Adipose tissue (tissue), 3 donors: ENCODE results near the gene ELF2. TPM values are rescaled to one million over a fixed set of nuclear protein-coding genes. Genes with fewer than 3 reads are reported as not detected.
"Not testable (repeated sequence)": the region's sequence is repeated elsewhere in the genome, so short reads cannot be mapped to it uniquely, and the experiment has no call there.

Source experiments
- H3K27ac ChIP-seq: one replicate; pipeline ENCODE4 v1.5.1; 2013; ENCODE audit warnings: low read depth, low read length
- WGBS, 3 donors: extraction: QIAGEN DNeasy Blood & Tissue Kit; methylation state at CpG; one replicate each; pipeline ENCODE4 v1.1.7; 2013; 5-methylcytosine and 5-hydroxymethylcytosine counted together
- polyA plus RNA-seq, 3 donors: library from polyadenylated mRNA; stranded (reverse); fragments of 200-250 nt; gene quantifications; one replicate each; pipeline ENCODE4 v1.2.3, GENCODE V29; 2013
- donor health status: healthy with polysubstance abuse.
- donor health status: Bipolar disorder and iron deficiency.
- donor health status: healthy.

ELF2 gene
- polyA plus RNA-seq, 3 donors: 11.8 to 17.0 (median 16.8) TPM

DNA sequence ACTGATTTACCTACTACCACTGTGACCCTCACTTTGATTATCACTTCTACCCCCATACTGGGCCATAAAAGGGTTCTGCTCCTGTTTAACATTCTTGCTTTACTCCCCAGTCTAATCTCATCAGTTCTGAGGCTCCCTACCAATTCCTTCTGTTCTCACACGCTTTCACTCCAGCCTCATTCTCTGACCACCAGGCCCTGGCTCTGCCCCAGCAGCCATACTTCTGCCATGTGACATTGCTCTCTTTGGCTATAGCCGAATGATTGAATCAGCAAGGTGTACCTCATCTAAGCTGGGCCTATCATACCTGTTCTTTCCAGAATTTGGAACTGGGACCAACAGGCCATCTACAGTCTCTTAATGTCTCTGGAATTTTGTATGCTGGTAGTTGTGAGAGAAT is 14.4 kb upstream of the ELF2 start:
- WGBS, 3 donors: 73 to 92% (median 74%) methylated on average over 2 of the region's 2 CpGs
- H3K27ac ChIP-seq: no peak overlapping the region

DNA sequence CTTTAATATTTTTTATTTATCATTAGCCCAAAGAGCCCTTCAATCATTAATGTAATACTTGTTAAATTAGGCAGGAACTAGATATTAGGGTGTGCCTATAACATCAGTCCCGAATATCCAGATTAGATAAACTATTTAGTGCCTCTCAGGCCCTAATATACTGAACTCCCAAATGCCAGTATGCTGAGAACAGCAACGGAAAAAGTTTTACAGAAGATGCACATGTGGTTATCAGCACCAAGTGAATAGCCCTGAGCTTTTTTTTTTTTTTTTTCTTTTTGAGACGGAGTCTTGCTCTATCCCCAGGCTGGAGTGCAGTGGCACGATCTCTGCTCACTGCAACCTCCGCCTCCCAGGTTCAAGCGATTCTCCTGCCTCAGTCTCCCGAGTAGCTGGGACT is 13.0 kb upstream of the ELF2 start:
- no peak overlapping the region for H3K27ac ChIP-seq
- 87 to 91% (median 89%) methylated on average over 7 of the region's 7 CpGs for WGBS, 3 donors

DNA sequence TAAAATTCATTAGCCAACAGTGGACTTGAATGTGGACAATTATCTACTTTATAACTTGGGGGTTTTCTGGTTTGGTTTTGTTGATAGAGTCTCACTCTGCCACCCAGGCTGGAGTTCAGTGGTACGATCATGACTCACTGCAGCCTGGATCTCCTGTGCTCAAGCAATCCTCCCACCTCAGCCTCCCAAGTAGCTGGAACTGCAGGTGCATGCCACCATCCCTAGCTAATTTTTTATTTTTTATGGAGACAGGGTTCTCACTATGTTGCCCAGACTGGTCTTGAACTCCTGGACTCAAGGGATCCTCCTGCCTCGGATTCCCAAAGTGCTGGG is 12.4 kb upstream of the ELF2 start:
- 73 to 84% (median 81%) methylated on average over 2 of the region's 2 CpGs for WGBS, 3 donors
- H3K27ac ChIP-seq: no peak overlapping the region

DNA sequence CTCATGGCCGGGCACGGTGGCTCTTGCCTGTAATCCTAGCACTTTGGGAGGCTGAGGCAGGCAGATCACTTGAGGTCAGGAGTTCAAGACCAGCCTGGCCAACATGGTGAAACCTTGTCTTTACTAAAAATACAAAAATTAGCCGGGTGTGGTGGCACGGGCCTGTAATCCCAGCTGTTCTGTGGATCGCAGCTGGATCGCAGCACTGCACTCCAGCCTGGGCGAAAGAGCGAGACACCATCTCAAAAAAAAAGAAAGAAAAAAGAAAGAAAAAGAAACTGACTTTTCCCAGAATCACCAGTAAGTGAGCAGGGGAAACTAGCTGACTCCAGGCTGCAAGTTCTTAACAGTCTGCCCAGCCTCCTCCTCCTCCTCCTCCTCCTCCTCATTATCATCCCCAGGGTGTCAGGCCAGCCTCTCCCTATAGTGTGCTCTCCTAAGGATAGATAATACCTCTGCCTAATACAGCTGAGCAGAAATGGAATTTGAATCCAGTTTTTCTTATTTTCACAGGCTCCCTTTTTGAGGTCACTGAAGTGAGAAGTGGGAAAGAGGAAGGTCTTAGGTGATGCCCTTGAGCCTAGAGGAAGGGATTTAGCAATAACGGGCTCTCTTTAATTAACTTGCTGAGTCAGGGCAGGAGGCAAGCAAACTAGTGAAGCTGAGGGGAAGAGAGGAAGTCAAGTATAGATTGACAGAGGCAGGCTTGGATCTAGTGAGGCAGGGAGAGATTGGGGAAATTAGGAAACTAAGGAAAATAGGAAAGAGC is 11.8 kb upstream of the ELF2 start:
- WGBS, 3 donors: 51 to 86% (median 53%) methylated on average over 9 of the region's 9 CpGs

DNA sequence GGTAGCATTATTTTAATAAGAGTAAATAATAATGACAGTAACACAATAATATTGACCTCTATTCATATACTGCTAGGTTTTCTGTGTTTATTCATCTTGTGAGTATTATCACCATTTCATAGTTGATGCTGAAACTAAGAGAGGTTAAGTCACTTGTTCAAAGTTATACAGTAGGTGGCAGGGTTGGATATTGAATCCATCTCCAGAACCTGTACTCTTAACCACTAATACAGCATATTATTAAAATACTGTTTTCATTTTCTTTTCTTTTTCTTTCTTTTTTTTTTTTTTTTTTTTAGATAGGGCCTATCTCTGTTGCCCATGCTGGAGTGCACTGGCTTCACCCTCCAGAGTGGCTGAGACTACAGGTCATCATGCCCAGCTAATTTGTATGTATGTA is 7.1 kb upstream of the ELF2 start:
- H3K27ac ChIP-seq: no peak overlapping the region

More for the DNA sequence above, 11.8 kb upstream of the ELF2 start:
- H3K27ac ChIP-seq: no peak overlapping the region

DNA sequence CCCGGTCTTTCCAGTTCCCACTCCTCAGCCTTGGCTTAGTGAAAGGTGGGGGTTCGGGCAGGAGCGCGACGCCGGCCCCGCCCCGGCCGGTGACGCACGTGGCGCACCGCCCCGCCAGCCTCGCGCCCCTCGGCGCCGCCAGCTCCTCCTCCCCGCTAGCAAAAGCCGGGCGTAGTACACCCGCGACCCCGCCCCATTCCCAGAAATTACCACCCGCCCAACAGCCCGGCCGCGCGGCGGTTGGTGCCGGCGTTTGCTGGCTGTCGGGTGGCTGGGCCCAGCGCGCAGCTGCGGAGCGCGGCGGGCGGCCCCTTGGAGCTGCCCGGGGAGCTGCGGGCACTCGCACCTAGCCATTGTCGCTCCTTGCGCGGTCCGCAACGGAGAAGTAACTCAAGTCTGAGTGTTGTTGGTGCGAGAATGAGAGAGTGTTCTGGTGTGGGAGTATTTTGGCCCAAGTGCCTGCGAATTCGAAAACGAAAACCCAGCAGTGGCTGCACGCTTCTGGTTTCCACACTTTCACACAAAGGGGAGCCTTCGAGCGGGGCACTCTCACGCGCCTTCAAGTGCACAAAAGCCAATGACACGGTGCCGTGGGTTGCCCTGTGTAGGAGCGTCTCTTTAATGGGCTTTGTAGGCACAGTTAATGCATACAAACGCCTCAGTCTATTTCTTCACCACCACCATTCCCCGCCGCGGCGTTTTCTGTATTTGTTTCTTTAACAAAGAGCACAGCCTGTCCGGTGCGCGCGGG is 1.0 kb upstream of the ELF2 start:
- 0 to 1% (median 0%) methylated on average over 69 to 70 of the region's 70 CpGs for WGBS, 3 donors
- H3K27ac ChIP-seq: peak overlapping the region; percentile 91

DNA sequence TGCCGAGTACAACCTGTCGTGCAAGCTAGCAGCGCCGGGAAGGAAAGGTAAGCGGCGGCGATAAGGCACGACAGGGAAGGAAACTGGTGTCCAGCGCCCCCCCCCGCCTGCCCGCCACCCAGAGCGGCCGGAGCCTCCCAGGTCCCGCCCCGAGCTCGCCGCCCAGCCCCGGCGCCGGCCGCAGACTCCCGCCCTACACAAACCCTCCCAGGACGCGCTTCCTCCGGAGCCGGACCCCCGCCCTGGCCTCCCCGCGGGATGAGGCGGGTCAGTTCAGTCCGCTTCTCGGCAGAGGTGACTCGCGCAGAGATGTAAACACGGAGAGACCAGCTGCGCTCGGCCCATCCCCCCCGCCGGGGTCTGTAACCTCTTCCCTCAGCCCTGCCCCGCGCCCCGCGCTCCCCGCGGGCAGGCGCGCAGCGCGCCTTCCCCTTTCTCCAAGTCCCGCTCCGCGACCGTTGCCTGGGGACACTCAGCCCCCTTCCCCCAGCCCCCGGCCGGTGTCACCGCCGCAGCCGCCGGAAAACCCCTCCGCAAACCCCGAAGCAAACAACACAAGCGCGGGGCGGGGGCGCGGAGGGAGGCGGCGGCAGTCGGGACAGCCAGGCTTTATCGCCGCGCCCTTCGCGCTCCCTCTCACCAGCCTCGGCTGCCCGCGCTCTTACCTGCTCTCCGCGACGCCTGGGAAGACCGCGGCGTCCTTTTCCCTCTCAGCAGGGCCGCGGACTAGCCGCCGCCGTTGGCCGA is 543 bp downstream of the ELF2 start:
- 1% methylated on average over 65 to 89 of the region's 89 CpGs for WGBS, 3 donors
- H3K27ac ChIP-seq: peak overlapping the region; percentile 100

DNA sequence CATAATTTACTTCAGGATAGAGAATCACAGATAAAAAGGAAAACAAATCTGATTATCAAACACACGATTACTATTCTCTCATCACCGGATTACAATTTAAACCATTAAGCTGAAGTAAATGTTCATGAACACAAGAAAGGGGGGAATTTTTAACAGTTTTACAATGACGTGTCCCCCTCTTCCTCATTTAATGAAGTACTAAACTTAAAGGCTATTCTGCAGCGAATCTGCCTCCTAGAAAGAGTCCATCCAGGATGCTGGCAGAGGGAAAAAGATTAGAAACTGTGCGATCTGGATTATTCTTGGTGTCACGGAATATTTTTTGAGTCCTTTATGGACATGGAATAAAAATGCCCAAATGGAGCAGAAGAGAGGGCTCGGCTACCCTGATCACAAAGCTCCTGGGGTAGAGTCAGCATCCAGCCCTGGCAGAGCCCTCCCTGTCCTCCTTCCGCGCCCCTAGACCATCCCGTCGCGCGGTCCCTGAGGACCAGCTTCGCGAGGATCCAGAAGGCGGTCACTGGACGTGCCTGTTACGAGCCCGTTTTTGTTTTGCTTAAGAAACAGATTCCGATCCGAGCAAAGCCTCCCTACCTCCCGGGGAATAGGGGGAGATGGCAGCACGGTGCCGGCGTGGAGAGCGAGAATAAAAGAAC is 1.2 kb downstream of the ELF2 start:
- WGBS, 3 donors: 1 to 2% (median 2%) methylated on average over 26 of the region's 26 CpGs
- H3K27ac ChIP-seq: no peak overlapping the region

DNA sequence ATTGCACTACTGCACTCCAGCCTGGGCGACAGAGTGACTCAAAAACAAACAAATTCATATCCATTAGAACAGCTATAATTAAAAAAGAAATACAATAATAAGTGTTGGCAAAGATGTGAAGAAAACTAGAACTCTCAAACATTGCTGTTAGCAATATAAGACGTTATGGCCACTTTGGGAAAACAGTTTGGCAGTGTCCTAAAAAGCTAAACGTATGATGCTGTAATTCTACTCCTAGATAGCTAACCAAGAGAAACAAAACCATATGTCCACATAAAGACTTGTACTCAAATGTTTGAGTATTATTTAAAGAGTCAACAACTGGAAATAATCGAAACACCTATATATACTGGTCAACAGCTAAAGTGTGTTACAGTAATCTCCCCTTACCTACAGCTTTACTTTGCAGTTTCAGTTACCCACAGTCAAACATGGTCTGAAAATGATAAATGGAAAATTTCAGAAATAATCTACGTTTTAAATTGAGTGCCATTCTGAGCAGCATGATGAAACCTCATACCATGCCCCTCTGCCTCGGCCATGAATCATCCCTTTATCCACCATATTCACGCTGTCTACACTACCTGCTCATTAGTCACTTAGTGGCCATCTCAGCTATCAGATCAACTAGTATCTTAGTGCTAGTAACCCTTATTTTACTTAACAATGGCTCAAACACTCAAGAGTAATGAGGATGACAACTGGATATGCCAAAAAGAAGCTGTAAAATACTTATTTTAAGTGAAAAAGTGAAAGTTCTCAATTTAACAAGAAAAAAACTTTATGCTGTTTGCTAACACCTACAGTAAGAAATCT is 4.9 kb downstream of the ELF2 start:
- no peak overlapping the region for H3K27ac ChIP-seq
- 55 to 70% (median 63%) methylated on average over 7 of the region's 7 CpGs for WGBS, 3 donors

DNA sequence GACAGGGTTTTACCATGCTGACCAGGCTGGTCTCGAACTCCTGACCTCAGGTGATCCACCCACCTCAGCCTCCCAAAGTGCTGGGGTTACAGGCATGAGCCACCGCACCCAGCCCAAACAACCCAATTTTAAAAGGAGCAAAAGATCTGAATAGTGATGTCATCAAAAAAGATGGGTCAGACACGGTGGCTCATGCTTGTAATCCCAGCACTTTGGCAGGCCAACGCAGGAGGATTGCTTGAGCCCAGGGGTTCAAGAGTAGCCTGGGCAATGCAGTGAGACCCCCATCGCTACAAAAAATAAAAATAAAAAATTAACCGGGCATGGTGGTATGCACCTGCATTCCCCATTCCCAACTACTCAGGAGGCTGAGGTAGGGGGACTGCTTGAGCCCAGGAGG is 6.1 kb downstream of the ELF2 start:
- no peak overlapping the region for H3K27ac ChIP-seq
- 92 to 95% (median 94%) methylated on average over 6 of the region's 6 CpGs for WGBS, 3 donors

DNA sequence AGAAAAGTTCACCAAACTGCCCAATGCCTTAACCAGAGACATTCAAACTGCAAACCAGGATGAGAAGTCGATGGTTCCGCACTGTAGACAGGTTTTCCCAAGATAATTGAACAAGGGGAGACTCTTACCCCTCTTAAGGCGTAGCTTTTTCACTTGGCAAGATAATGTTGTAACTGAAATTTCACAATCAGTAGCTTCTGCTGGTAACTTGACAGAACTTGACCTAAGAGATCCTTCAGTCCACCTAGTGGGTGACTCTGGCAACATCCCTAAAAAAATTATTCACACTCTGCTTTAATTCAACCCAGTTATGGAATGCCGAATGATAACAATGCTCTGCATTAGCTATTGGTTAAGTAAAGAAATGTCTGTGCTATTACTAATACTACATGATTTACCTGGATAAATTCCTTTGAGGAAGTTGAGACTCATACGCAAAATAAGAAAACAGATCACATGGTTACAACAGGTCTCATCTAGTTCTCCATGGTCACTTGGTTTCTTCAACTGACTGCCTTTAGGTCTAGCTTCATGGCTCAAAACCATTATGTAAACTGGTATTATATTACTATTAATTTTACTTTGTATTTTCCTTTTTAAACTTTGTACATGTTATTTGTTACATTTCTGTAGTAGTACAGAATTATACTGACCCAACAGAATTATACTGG is 9.1 kb downstream of the ELF2 start:
- no peak overlapping the region for H3K27ac ChIP-seq
- WGBS, 3 donors: 46 to 55% (median 48%) methylated on average over 5 of the region's 5 CpGs

DNA sequence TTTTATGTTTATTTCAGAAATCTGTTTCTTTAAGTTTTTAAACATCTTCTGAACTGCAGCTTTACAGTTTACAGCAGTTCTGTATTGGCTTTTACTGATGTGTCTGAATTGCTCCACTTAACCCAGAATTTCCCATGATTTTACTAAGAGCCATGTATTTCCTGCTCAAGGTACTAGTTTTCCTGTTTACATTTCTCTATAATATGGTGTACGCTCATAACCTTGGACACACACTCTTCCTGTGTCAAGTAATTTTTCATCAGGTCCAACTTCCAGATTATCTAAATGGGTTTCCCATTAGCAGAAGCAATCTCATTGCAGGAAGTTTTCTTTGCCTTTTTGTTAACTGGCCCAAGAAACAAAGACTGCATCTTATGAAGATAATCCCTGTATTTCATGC is 12.3 kb downstream of the ELF2 start:
- WGBS, 3 donors: 42 to 79% (median 65%) methylated on average over 1 of the region's 1 CpG
- H3K27ac ChIP-seq: no peak overlapping the region

DNA sequence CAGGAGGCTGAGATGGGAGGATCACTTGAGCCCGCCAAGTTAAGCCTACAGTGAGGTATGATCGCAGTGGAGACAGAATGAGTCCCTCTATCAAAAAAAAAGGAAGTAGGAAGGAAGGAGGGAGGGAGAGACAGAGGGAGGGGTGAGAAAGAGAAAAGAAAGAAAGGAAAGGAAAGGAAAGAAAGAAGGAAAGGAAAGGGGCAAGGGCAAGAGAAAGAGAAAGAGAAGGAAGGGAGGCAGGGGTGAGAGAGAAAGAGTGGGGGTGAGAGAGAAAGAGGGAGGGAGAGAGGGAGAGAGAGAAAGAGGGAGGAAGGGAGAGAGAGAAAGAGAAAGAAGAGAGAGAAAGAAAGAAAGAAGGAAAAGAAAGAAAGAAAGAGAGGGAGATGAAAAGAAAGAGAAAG is 13.2 kb downstream of the ELF2 start:
- H3K27ac ChIP-seq: no peak overlapping the region

DNA sequence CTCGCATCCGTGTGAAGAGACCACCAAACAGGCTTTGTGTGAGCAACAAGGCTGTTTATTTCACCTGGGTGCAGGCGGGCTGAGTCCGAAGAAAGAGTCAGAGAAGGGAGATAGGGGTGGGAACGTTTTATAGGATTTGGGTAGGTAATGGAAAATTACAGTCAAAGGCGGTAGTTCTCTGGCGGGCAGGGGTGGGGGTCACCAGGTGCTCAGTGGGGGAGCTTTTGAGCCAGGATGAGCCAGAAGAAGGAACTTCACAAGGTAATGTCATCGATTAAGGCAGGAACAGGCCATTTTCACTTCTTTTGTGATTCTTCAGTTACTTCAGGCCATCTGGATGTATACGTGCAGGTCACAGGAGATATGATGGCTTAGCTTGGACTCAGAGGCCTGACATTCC is 19.0 kb downstream of the ELF2 start:
- H3K27ac ChIP-seq: not testable (repeated sequence)
- 86 to 93% (median 91%) methylated on average over 9 of the region's 9 CpGs for WGBS, 3 donors

More for the DNA sequence above, 13.2 kb downstream of the ELF2 start:
- WGBS, 3 donors: 82 to 98% (median 86%) methylated on average over 2 of the region's 2 CpGs

DNA sequence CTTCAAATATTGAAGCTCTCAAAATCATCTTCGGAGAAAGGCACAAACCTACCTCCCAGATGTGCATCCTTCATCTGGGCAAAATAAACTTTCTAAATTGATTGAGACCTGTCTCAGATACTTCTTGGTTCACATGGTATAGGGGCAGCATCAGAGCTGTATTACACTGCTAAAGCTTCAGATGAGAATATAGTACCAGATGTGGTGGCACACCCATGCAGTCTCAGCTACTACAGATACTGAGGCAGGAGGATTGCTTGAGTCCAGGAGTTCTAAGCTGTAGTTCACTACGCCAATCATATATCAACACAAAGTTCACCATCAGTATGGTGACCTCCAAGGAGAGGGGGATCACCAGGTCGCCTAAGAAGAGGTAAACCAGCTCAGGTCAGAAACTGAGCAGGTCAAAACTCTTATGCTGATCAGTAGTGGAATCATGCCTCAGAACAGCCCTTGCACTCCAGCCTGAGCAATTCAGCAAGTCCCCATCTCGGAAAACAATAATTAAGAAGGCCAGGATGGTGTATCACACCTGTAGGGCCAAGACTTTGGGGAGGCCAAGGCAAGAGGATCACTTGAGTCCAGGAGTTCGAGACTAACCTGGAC is 22.0 kb downstream of the ELF2 start:
- H3K27ac ChIP-seq: no peak overlapping the region
- WGBS, 3 donors: 87 to 89% (median 88%) methylated on average over 5 of the region's 5 CpGs

DNA sequence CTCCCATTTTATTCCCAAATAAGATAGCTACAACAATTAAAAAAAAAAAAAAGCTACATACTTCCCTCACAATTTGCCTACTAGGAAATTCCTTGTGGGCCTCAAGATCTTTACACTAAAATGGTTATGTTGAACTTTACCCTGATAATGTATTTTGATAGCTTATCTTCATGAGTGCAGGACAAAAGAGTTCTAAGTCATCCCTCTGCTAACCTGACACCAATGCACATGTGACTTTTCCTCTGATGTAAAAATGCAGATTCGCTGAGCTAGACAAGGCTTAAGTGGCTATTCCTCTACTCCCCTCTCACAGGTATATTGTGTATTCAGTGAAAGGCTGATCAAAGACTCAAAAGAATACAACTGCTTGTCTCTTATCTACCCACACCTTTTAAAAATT is 22.5 kb downstream of the ELF2 start:
- WGBS, 3 donors: 49 to 84% (median 60%) methylated on average over 1 of the region's 1 CpG
- H3K27ac ChIP-seq: no peak overlapping the region

DNA sequence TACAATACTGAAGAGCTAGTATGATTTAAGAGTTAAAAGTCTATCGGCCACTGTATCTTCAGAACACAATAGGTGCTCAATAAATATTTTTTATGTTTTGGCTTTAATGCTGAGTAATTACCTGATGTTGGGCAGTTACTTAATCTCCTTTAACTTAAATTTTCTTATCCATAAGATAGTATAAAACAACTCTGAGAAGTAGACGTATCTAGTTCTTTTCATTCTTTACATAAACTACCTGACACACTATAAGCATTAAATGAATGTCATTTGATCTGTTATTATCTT is 22.9 kb downstream of the ELF2 start:
- WGBS, 3 donors: 71 to 94% (median 89%) methylated on average over 2 of the region's 2 CpGs

More for the DNA sequence above, 22.9 kb downstream of the ELF2 start:
- no peak overlapping the region for H3K27ac ChIP-seq
